Ascending aorta (tissue), 2 donors: Measurements from ENCODE around the gene ADAMTSL2. TPM values are rescaled to one million over a fixed set of nuclear protein-coding genes. Genes with fewer than 3 reads are reported as not detected.

ENCODE experiments used
- DNase-seq, 2 donors: peaks; one replicate each; pipeline ENCODE4 v3.0.0-alpha.2; 2019; ENCODE audit warnings: low spot score in 2 of 2
- H3K27ac ChIP-seq, 2 donors: fragments of 200-600 bp; sonication (generic); one replicate each; pipeline ENCODE4 v1.5.1; 2016 to 2017; ENCODE audit warnings: mild to moderate bottlenecking in 1 of 2
- H3K27me3 ChIP-seq: fragments of 200-600 bp; sonication (generic); one replicate; pipeline ENCODE4 v1.5.1; 2017
- H3K36me3 ChIP-seq, 2 donors: fragments of 200-600 bp; sonication (generic); one replicate each; pipeline ENCODE4 v1.5.1; 2016
- H3K4me1 ChIP-seq, 2 donors: fragments of 200-600 bp; sonication (generic); one replicate each; pipeline ENCODE4 v1.5.1; 2016 to 2017; ENCODE audit warnings: mild to moderate bottlenecking in 1 of 2
- H3K4me3 ChIP-seq, 2 donors: fragments of 200-600 bp; sonication (generic); one replicate each; pipeline ENCODE4 v1.5.1; 2016 to 2017; ENCODE audit warnings: mild to moderate bottlenecking in 1 of 2
- H3K9me3 ChIP-seq, 2 donors: fragments of 200-600 bp; sonication (generic); one replicate each; pipeline ENCODE4 v1.5.1; 2016
- intact Hi-C: fragments of 100-400 bp; cut with DNase I; formaldehyde crosslinking; loops from one replicate; pipeline ENCODE4 v1.15.1; 2023
- total RNA-seq: library from RNA; depleted of rRNA; stranded (reverse); fragments of >200 nt; gene quantifications from one replicate; pipeline ENCODE4 v1.1.0, GENCODE V29; 2016
- TF ChIP-seq, protein P1 (sequence below), 3 experiments: fragments of 200-600 bp in 2 of 3; fragments of 450-650 bp in 1 of 3; sonication (generic) in 2 of 3; IDR thresholded peaks; one replicate each; pipeline ENCODE4 v1.5.1; 2016 to 2019; ENCODE audit warnings: antibody characterized with exemption in 3 of 3, mild to moderate bottlenecking in 1 of 3, moderate library complexity in 1 of 3

Gene ADAMTSL2
- total RNA-seq, 1 donor from 2014 or later, result 3.4 TPM

GRCh38 chr9:133610845-133611244 is 76.3 kb downstream of the ADAMTSL2 start:
- intact Hi-C loops, result no loop called here
- H3K36me3 ChIP-seq, result no peaks in the 10 kb centered on the region
- H3K27ac ChIP-seq, result no peak overlapping the region
- no peaks in the 10 kb centered on the region for H3K4me1 ChIP-seq
- peaks cover 4% of the 10 kb centered on the region for H3K27me3 ChIP-seq
- no peak for DNase-seq
- TF ChIP-seq, protein P1, sequence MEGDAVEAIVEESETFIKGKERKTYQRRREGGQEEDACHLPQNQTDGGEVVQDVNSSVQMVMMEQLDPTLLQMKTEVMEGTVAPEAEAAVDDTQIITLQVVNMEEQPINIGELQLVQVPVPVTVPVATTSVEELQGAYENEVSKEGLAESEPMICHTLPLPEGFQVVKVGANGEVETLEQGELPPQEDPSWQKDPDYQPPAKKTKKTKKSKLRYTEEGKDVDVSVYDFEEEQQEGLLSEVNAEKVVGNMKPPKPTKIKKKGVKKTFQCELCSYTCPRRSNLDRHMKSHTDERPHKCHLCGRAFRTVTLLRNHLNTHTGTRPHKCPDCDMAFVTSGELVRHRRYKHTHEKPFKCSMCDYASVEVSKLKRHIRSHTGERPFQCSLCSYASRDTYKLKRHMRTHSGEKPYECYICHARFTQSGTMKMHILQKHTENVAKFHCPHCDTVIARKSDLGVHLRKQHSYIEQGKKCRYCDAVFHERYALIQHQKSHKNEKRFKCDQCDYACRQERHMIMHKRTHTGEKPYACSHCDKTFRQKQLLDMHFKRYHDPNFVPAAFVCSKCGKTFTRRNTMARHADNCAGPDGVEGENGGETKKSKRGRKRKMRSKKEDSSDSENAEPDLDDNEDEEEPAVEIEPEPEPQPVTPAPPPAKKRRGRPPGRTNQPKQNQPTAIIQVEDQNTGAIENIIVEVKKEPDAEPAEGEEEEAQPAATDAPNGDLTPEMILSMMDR (IDR thresholded peaks at IDR 0.05), result no peak
- H3K4me3 ChIP-seq, result no peak overlapping the region
- H3K9me3 ChIP-seq, result no peaks in the 10 kb centered on the region

DNA sequence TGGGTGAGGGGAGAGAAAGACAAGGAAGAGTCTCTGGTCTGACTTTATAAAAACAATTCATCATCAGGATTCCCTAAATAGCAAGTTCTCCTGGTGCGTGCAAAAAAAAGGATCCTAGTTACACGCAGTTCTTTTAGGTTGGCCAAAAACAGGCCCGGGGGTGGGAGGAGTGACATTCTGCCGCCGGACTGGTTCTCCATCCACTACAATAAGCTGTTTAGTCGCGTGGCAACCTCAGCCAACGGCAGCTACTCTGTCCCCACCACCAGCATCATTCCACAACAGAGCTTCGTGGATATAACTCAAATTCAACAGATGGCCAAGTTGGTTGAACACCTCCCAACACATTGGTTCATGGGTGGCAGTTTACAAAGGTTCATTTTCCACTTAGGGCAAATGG is 77.5 kb downstream of the ADAMTSL2 start:
- DNase-seq, result no peak
- intact Hi-C loops, result no loop called here
- no peaks in the 10 kb centered on the region for H3K36me3 ChIP-seq
- H3K27me3 ChIP-seq, result peaks cover 4% of the 10 kb centered on the region
- no peaks in the 10 kb centered on the region for H3K4me1 ChIP-seq
- H3K27ac ChIP-seq, result no peak overlapping the region
- TF ChIP-seq, protein P1 (IDR thresholded peaks at IDR 0.05), result no peak
- H3K4me3 ChIP-seq, result no peak overlapping the region
- no peaks in the 10 kb centered on the region for H3K9me3 ChIP-seq

GRCh38 chr9:133612816-133613215 is 78.3 kb downstream of the ADAMTSL2 start:
- Histone ChIP-seq H3K4me3 (no peak overlapping the region), H3K9me3 (no peaks in the 10 kb centered on the region), H3K27me3 (peaks cover 2% of the 10 kb centered on the region), H3K27ac (no peak overlapping the region), H3K4me1 (no peaks in the 10 kb centered on the region), H3K36me3 (no peaks in the 10 kb centered on the region)
- TF ChIP-seq, protein P1 (IDR thresholded peaks at IDR 0.05), result no peak
- no peak for DNase-seq
- intact Hi-C loops, result no loop called here

DNA sequence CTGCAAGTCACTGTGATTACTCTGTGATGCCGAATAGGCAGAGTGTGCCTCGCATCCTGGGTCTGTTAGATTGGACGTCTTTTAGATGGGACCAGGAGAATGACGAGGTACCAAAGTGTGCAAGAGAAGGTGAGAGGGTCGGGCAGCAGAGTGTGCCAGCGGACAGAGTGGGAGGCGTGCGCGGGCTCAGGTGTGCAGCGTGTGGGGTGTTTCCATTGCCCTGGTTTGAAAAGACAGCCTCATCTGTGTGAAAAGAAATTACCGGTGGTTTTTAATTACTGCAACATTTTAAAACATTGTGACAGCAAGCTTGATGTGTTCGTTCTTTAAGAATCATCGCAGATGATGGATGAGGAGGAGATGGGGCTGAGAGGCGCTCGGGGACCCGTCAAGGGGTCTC is 78.9 kb downstream of the ADAMTSL2 start:
- TF ChIP-seq, protein P1 (IDR thresholded peaks at IDR 0.05), result no peak
- H3K27me3 ChIP-seq, result no peaks in the 10 kb centered on the region
- no peak for DNase-seq

GRCh38 chr9:133614056-133614455 is 79.6 kb downstream of the ADAMTSL2 start:
- Histone ChIP-seq H3K9me3 (no peaks in the 10 kb centered on the region), H3K27me3 (no peaks in the 10 kb centered on the region), H3K27ac (no peak overlapping the region), H3K4me3 (no peak overlapping the region), H3K4me1 (no peaks in the 10 kb centered on the region), H3K36me3 (no peaks in the 10 kb centered on the region)
- no peak for DNase-seq
- intact Hi-C loops, result no loop called here
- TF ChIP-seq, protein P1 (IDR thresholded peaks at IDR 0.05), result no peak

More for the DNA sequence above, 78.9 kb downstream of the ADAMTSL2 start:
- Histone ChIP-seq H3K4me1 (no peaks in the 10 kb centered on the region), H3K27ac (no peak overlapping the region), H3K9me3 (no peaks in the 10 kb centered on the region), H3K36me3 (no peaks in the 10 kb centered on the region), H3K4me3 (no peak overlapping the region)
- intact Hi-C loops, result no loop called here

DNA sequence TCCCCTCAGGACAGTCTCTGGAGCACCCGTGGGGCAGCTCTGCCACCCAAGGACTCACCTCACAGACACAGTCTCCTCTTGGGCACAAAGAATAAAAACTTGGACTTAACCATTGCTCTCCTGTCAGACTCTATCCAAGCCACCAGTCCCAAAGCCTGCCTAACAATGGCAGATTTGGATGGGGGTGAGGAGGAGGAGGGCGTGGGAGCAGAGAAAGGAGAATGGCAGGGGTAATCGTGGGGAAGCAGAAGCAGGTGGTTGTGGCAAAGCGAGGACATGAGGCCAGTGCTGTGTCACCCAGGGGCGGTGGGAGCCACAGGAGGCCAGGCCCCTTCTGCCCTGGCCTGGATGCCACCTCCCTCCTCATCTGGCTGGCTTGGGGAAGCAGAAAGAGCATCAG is 80.2 kb downstream of the ADAMTSL2 start:
- TF ChIP-seq, protein P1 (IDR thresholded peaks at IDR 0.05), result no peak
- no peaks in the 10 kb centered on the region for H3K27me3 ChIP-seq
- intact Hi-C loops, result no loop called here

More for the DNA sequence above, 80.2 kb downstream of the ADAMTSL2 start:
- no peak for DNase-seq
- Histone ChIP-seq H3K9me3 (no peaks in the 10 kb centered on the region), H3K27ac (no peak overlapping the region), H3K4me1 (no peaks in the 10 kb centered on the region), H3K36me3 (no peaks in the 10 kb centered on the region), H3K4me3 (no peak overlapping the region)
